RPMI7951 (cell line): ENCODE results near the gene FBXL5. TPM values are rescaled to one million over a fixed set of nuclear protein-coding genes. Genes with fewer than 3 reads are reported as not detected.

Source experiments
- DNase-seq: peaks from one replicate; pipeline ENCODE4 v3.0.0-alpha.2; 2012; ENCODE audit warnings: low read depth
- total RNA-seq: library from RNA; depleted of rRNA; stranded (reverse); fragments of >200 nt; shearing (Covaris generic); gene quantifications from 2 replicates; pipeline ENCODE4 v1.2.3, GENCODE V29; 2014; rRNA removed

FBXL5 gene
- 88.7 and 89.0 TPM in 2 replicates for total RNA-seq

DNA sequence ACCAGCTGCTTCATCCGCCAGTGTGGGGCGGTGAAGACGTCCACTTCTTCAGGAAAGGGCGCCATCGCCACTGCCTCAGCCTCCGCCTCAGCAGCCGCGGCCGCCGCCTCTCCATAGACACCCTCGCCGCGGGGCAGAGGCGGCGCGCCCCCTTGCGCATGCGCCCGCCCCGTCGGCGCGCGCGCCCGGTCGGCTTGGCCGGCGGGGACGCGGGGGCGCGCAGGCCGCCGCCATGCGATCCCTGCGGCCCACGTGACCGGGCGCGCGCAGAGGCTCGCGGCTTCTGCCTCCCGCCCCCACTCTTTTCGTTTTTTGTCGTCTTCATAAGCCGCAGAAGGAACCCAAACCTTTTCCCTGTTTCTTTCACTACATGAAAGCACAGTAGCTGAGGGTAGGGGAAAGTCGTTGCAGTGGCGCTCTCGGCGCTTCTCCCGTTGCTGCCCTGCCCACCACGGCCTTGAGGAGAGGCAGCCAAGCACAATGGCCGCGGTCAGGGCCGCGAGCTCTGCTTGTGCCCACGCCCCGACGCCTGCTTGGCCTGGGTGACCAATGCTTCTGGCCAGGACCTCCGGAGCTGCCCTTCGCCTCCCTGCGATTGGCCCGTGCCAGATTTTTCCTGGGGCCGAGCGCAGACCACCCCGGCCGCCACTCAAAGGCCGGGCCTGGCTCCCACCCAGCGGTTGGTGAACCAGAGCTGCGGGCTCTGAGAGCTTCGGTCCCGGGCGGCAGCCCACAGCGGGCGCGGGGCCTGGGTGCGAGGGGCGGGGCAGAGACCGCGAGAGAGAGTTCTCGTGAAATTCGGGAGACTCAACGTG, at the start of gene FBXL5:
TSS of gene FBXL5 (minus strand) at position 135 of the 815 bp plus-strand sequence. CDS start at position 65, 70 bp downstream.
- peak; percentile 82 for DNase-seq

DNA sequence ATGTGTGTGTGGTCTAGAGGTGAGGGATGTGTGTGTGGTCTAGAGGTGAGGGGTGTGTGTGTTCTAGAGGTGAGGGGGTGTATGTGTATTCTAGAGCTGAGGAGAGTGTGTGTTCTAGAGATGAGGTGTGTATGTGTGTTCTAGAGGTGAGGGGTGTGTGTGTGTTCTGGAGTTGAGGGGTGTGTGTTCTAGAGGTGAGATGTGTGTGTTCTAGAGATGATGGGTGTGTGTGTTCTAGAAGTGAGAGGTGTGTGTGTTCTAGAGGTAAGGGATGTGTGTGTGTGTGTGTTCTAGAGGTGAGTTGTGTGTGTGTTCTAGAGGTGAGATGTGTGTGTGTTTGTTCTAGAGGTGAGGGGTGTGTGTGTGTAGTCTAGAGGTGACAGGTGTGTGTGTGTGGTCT, 49.0 kb upstream of the FBXL5 start:
- no peak for DNase-seq

DNA sequence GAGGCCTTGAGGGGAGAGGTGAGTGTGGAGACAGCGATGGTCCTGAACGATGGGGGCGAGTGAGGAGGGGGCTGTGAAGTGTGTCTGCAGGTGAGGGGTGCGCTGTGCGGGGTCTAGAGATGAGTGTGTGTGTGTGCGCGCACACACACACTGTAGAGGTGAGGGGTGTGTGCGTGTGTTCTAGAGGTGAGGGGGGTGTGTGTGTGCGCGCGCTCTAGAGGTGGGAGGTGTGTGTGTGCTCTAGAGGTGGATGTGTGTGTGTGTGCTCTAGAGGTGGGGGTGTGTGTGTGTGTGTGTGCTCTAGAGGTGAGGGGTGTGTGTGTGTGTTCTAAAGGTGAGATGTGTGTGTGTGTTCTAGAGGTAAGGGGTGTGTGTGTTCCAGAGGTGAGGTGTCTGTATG, 48.3 kb upstream of the FBXL5 start:
- DNase-seq, result no peak

DNA sequence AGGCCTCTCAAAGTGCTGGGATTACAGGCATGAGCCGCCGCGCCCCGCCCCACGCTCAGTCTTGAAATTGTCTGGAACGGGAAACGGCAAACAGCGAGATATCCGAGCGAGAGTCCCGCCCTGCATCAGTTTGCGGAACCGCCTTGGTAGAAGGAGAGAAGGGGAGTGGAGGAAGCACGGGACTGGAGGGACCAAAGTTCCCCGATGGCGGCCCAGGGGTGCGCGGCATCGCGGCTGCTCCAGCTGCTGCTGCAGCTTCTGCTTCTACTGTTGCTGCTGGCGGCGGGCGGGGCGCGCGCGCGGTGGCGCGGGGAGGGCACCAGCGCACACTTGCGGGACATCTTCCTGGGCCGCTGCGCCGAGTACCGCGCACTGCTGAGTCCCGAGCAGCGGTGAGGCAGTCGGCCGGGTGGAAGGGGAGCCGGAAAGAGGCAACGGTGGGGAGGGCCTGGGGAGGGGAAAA, 47.8 kb upstream of the FBXL5 start, which contains the start of gene BST1:
TSS of gene BST1 (plus strand) at position 125 of the 463 bp plus-strand sequence. CDS start at position 205, 80 bp downstream.
- peak; percentile 65 for DNase-seq

DNA sequence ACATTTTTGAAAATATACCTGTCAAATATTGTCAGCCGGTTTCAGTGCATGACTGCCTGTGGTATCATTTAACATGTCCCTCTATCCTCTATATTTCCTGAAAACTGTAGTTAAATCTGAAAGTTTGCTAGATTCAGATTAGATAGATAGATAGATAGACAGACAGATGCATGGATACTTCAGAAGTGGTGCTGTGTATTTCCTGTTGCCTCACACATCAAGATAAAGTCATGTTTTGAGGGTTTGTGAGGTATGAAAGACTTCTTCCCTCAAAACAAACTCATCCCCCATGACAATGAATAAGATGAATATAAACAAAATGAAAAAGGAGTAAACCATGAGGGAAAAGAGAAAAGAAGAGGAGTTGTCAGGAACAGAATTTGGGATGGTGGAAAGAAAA, 41.7 kb upstream of the FBXL5 start:
- no peak for DNase-seq

- no peak for DNase-seq
Observed at GRCh38 chr4:15695729-15696128, 40.6 kb upstream of the FBXL5 start.

GRCh38 chr4:15695240-15695699, 40.1 kb upstream of the FBXL5 start:
- peak; percentile 99 for DNase-seq

DNA sequence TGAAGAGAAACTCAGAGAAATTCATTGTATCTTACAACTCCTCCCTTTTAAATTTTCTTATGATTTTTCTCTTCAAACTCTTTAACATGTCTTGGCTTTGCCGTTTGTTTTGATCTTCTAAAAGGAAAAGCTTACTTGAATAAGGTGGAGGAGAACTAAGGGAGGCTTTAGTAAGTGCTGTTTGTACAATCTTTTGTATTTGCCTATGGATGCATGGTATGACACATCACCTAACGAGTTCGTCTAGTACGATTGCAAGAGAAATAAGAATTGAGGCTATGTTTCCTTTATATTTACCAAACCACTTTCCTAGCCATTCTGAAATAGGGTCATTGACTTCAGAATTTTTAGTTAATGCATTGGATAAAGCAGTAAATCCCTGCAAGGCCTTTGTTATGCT, 39.3 kb upstream of the FBXL5 start:
- no peak for DNase-seq

GRCh38 chr4:15692602-15693001, 37.4 kb upstream of the FBXL5 start:
- no peak for DNase-seq

GRCh38 chr4:15691346-15692135, 36.4 kb upstream of the FBXL5 start:
- peak; percentile 88 for DNase-seq

- DNase-seq, result peak; percentile 93
Observed at GRCh38 chr4:15690020-15690809, 35.1 kb upstream of the FBXL5 start.

DNA sequence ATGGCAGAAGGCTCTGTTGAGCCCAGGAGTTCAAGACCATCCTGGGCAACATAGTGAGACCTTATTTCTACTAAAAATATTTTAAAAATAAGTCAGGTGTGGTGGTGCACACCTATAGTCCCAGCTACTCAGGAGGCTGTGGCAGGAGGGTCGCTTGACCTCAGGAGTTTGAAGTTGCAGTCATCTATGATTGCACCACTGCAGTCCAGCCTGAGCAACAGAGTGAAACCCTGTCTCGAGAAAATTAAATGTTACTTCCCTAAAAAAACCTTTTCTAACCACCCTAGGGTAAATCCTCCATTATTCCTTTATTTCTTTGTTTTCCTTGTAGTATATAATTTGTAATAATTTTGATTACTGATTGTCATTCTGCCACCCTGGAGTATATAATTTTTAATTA, 34.4 kb upstream of the FBXL5 start:
- DNase-seq, result no peak

- no peak for DNase-seq
Observed at GRCh38 chr4:15688051-15688450, 32.9 kb upstream of the FBXL5 start.

GRCh38 chr4:15684498-15684897, 29.3 kb upstream of the FBXL5 start:
- DNase-seq, result no peak

DNA sequence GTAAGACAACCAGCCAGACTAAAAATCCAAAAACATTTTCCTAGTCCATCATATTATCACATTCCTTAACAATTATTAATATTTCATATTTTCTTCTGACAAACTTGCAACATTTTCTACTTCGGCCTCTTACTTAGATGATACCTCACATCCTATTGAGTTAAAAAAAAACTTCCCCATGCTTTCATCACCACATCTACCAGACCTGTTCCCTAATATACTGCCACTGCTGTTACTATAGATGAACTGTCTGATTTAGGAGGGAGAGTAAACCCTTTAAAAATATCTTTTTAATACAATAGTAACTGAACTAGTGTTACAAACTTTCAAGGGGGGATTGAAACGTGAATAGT, 28.0 kb upstream of the FBXL5 start:
- no peak for DNase-seq

DNA sequence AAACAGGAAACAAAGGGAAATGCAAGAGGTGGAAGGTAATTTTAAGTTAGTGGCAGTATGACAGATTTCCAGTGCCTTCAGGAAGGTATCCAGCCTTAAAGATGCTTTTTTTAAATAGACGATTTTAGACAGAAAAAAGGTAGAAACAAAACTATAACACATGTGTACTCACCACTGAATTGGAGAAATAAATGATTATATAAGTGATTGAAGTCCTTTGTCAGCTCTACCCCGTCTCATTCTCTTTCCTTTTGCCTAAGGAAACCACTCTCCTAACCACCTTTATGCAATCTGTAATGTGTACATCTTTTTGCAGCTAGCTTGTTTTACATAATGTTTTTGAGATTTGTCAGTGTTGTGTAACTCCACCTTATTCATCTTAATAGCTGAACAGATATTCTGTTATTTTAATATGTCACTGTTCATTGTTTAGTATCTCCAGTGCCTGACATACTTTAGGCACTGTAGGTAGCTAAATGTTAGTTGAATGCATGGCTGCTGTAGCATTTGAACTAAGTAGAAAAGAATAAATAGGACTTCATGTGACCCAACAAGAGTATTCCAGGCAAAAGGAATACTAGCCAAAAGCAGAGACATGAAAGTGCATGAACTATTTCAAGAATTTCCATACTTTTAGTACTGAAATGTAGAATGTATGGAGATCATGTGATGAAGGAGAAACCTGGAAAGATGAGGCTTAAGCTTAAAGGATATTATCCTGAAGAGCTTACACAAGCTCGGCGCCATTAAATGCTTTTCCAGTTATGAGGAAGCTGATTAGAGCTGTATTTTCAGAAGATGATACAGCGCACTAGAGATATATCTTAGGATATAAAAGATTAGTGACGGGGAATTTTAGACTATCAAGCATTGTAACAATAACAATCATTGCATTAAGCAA, 27.3 kb upstream of the FBXL5 start:
- no peak for DNase-seq

DNA sequence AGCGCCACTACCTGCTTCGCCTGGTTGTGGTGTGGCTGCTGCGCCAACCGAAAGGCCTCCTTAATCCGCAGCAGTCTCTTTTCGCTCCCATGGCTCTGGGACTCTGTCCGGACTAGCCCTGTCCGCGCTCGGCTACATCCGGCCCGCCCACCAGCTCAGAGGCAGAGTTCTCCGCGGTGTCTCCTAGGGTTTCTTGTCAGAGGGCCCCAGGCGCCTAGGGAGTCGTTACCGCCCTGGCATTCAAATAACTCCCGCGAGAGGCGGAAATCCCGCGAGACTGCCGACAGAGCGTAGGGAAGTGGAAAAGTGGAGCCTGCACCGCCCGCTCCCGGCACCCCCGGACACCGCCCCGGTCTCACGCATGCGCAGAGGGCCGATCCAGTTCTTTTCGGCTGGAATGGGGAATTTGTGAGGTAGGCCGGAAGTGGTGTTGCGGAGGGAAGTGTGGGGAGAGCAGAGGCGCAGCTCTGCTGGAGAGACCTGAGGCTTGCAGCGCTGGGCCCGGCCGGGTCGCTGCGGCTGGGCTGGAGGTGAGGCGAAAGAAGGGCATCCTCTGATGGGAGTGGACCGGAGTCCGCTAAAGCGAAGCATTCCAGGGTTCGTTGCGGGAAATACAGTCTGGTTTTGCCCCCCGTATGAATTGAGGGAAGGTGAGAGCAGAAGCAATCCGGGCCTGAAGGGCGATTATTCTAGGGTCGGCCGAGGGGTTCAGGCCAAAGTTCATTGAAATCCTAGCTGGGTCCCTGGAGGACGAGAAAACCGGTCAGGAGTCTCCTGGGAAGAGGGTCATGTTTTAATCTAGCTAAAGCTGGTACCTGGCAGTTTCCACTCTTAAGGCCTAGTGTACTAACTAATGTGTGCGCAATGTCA, 26.4 kb upstream of the FBXL5 start, which contains the start of gene FAM200B:
TSS of gene FAM200B (plus strand) at position 456 of the 870 bp plus-strand sequence. CDS start 5,151 bp downstream, outside the sequence.
- peak; percentile 98 for DNase-seq

GRCh38 chr4:15681067-15681371, 25.9 kb upstream of the FBXL5 start:
- DNase-seq, result no peak

DNA sequence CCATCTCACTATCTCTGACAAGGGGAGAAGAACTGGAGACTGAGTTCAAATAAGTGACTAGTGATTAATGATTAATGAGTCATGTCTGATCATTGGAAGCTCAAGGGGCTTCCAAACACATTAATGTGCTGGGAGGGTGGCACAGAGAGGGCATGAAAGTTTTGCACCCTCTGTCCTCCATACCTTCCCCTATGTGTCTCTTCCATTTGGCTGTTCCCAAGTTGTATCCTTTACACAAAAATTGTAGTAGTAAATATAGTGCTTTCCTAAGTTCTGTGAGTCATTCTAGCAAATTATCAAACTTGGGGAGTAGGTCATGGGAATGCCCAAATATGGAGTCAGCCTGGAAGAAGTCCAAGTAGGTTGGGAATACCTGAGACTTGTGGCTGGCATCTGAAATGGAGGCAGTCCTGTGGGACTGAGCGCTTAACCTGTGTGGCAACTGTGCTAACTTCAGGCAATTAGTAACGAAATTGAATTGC, 22.4 kb upstream of the FBXL5 start:
- peak; percentile 39 for DNase-seq

DNA sequence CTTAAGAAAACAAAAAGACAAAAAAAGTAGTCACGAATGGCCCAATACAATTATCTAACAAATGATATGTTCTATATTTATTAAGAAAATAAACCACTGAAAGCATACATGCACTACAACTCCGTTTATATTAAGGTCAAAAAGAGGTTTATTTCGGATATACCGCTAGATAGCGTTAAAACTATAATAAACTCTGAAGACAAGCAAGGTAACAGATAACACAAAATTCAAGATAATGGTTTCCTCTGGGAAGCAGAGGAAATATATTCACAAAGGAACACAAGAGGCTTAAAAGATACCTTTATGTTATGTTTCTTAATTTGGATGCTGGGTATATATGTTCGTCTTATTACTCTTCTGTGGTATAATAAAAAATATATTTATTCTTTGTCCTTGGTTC, 21.7 kb upstream of the FBXL5 start:
- no peak for DNase-seq
